Body of pancreas (tissue), 4 donors: ENCODE results near the gene MUC20.

Experiments used
- CTCF ChIP-seq, 7 experiments: fragments of 450-650 bp in 4 of 7; fragments of 200-600 bp in 3 of 7; sonication (generic) in 3 of 7; IDR thresholded peaks; one replicate each; pipeline ENCODE4 v1.5.1; 2016 to 2019; ENCODE audit warnings: antibody characterized with exemption in 7 of 7
- POLR2A ChIP-seq, 3 donors: fragments of 450-650 bp; IDR thresholded peaks; one replicate each; pipeline ENCODE4 v1.6.1; 2016; ENCODE audit warnings: antibody characterized with exemption in 3 of 3, mild to moderate bottlenecking in 2 of 3

GRCh38 chr3:195766671-195767070, 45.9 kb downstream of the MUC20 start:
- TF ChIP-seq CTCF (IDR thresholded peaks at IDR 0.05) (no peak), POLR2A (IDR thresholded peaks at IDR 0.05) (no peak)
